ENCODE data around the gene ERBIN.

Gene ERBIN

DNA sequence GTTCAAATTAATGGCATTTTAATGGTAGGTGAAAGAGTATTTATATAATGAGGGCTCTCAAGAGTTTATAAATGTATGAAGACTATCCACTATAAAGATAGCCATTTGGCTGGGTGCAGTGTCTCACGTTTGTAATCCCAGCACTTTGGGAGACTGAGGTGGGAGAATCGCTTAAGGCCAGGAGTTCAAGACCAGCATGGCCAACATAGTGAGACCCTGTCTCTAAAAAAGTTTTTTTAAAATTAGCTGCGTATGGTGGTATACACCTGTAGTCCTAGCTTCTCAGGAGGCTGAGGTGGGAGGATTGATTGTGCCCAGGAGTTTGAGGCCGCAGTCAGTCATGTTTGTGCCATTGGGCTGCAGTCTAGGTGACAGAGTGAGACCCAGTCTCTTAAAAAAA, 61.6 kb downstream of the ERBIN start:
- H3K4me3 ChIP-seq (ENCODE audit: low read depth, low read length), result no peak overlapping the region
- DNase-seq (ENCODE audit: low read depth), result no peak
- TF ChIP-seq, protein P1, sequence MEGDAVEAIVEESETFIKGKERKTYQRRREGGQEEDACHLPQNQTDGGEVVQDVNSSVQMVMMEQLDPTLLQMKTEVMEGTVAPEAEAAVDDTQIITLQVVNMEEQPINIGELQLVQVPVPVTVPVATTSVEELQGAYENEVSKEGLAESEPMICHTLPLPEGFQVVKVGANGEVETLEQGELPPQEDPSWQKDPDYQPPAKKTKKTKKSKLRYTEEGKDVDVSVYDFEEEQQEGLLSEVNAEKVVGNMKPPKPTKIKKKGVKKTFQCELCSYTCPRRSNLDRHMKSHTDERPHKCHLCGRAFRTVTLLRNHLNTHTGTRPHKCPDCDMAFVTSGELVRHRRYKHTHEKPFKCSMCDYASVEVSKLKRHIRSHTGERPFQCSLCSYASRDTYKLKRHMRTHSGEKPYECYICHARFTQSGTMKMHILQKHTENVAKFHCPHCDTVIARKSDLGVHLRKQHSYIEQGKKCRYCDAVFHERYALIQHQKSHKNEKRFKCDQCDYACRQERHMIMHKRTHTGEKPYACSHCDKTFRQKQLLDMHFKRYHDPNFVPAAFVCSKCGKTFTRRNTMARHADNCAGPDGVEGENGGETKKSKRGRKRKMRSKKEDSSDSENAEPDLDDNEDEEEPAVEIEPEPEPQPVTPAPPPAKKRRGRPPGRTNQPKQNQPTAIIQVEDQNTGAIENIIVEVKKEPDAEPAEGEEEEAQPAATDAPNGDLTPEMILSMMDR (IDR thresholded peaks at IDR 0.05; ENCODE audit: low read depth, low read length, missing control alignments), result no peak

DNA sequence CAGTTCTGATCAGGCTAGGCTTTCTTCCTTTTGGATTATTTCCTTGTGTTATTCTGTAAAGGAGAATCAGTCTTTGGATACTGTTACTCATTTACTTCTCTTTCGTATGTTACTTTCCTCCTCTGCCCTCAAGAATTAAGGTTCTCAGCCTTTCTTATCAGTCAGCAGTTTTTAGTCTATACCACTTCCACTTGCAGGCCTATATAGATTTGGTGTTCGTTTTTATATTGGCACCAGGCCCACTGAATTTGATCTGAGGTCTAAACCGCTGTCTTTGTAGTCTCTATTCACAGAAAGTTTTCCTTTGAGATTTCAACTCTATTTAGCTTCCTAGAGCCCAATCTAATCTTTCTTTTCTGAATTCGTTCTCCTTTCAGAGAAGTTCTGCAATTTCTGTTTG, 62.8 kb downstream of the ERBIN start:
- no peak overlapping the region for H3K4me3 ChIP-seq (ENCODE audit: low read depth, low read length)
- DNase-seq (ENCODE audit: low read depth), result no peak
- TF ChIP-seq, protein P1 (IDR thresholded peaks at IDR 0.05; ENCODE audit: low read depth, low read length, missing control alignments), result no peak

DNA sequence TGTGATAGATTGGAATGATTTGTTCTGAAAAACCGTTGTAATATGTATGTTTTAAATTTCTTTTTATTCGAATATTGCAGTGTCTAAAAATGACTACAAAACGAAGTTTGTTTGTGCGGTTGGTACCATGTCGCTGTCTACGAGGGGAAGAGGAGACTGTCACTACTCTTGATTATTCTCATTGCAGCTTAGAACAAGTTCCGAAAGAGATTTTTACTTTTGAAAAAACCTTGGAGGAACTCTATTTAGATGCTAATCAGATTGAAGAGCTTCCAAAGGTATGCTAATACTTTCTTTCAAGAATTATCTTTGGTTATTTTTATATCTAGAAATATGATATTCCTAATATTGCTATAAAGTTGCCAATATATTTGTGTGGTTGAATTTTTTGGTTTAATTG, 66.3 kb downstream of the ERBIN start:
- TF ChIP-seq, protein P1 (IDR thresholded peaks at IDR 0.05; ENCODE audit: low read depth, low read length, missing control alignments), result no peak
- H3K4me3 ChIP-seq (ENCODE audit: low read depth, low read length), result no peak overlapping the region
- DNase-seq (ENCODE audit: low read depth), result no peak

DNA sequence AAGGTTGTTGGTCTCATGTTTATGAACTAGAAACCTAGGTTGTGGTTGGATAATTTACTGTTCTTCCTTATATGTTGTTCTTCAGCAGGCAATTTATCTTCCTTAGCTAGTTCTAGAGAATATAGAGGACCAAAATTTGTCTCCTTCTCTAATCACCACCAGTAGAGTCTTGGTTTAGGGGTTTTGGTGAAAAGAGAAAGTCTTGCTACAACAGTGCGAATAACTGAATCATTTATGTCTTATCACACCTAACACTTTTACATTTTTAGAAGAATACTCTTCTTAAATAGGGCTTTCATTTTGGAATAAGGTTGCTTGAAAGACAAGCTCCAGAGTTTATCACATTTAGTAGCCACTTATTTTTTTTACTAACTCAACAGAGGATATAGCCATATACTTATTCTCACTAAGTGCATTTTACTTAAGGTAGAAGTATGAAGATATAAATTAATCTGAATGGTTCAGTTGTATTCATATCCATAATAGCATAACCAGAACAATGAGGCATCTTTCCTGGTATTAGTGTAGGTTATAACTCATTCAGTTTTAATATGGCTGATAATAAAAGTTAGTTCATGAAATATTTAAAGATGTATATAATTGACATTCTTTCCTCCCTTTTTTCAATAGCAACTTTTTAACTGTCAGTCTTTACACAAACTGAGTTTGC, 67.9 kb downstream of the ERBIN start:
- DNase-seq (ENCODE audit: low read depth), result no peak
- H3K4me3 ChIP-seq (ENCODE audit: low read depth, low read length), result no peak overlapping the region
- TF ChIP-seq, protein P1 (IDR thresholded peaks at IDR 0.05; ENCODE audit: low read depth, low read length, missing control alignments), result no peak

DNA sequence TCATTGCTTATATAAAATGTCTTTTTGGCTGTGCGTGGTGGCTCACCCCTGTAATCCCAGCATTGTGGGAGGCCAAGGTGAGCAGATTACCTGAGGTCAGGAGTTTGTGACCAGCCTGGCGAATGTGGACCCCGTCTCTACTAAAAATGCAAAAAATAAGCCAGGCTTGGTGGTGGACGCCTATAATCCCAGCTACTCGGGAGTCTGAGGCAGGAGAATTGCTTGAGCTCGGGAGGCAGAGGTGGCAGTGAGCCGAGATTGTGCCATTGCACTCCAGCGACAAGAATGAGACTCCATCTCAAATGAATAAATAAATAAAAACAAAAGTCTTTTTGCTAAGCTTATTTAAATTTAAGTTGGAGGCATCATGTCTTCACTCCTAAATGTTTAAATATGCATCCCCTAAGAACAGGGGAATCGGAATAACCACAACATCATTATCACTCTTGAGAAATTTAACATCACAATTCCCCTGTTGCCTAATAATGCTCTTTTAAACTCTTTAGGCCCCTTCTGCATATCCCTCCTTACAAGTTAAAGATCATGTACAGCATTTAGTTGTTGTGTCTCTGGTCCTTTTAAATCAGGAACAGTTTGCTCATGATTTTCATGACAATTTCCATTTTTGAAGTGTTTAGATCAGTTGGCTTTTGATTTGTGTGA, 72.8 kb downstream of the ERBIN start:
- no peak for DNase-seq (ENCODE audit: low read depth)
- TF ChIP-seq, protein P1 (IDR thresholded peaks at IDR 0.05; ENCODE audit: low read depth, low read length, missing control alignments), result no peak
- no peak overlapping the region for H3K4me3 ChIP-seq (ENCODE audit: low read depth, low read length)

DNA sequence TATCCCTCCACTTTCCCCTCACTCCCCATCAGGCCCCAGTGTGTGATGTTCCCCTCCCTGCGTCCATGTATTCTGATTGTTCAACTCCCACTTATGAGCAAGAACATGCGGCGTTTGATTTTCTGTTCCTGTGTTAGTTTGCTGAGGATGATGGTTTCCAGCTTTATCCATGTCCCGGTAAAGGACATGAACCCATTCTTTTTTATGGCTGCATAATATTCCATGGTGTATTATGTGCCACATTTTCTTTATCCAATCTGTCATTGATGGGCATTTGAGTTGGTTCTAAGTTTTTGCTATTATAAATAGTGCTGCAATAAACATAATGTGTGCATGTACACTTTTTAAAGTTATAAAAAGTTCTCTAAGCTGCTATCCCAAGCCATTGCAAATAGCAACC, 75.6 kb downstream of the ERBIN start:
- DNase-seq (ENCODE audit: low read depth), result no peak
- TF ChIP-seq, protein P1 (IDR thresholded peaks at IDR 0.05; ENCODE audit: low read depth, low read length, missing control alignments), result no peak
- no peak overlapping the region for H3K4me3 ChIP-seq (ENCODE audit: low read depth, low read length)

DNA sequence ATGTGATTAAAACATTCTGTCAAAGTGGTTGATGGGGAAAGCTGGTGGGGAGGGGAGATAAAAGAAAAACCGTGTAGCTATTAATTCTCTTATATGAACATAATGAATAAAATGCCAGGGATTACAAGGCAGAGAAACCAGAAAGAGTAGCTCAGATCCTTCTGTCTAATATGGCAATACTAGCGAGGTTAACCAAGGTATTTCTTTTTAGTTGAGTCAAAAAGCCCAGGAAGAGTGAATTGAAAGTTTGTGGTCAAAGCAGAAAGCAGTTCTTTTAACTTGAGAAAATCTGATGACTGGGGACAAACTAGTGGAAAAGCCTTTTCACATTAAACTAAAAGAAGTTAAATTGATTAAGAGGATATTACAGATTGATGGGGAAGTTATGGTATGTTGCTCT, 76.0 kb downstream of the ERBIN start:
- no peak for DNase-seq (ENCODE audit: low read depth)
- H3K4me3 ChIP-seq (ENCODE audit: low read depth, low read length), result no peak overlapping the region
- TF ChIP-seq, protein P1 (IDR thresholded peaks at IDR 0.05; ENCODE audit: low read depth, low read length, missing control alignments), result no peak
